ENCODE data around the gene MAST1. TPM values are rescaled to one million over a fixed set of nuclear protein-coding genes. Genes with fewer than 3 reads are reported as not detected.

MAST1 gene
- total and polyA plus RNA-seq, 2 donors (not counting 1 experiment from before 2014, with no cell fraction given) = 0.39 to 1.1 TPM

GRCh38 chr19:12790628-12791344 is 47.5 kb upstream of the MAST1 start:
- ATAC-seq (ENCODE audit: low read depth) (no peak), DNase-seq (no peak)
- H3K4me1 ChIP-seq (ENCODE audit: control insufficient read depth in 2 of 2, insufficient read depth in 2 of 2, low read length in 2 of 2) = peaks cover 49 to 62% of the 10 kb centered on the region in 2 donors
- peaks cover 0 to 4% of the 10 kb centered on the region in 2 experiments for H3K36me3 ChIP-seq (replicated peaks in 1 of 2; ENCODE audit: control extremely low read depth in 1 of 2, control insufficient read depth in 1 of 2, extremely low read depth in 1 of 2, insufficient read depth in 2 of 2, low read length in 1 of 2)
- H3K27ac ChIP-seq (ENCODE audit: low read length in 2 of 2) = peak overlapping the region; percentile 95 to 97
- peaks cover 43% of the 10 kb centered on the region for H3K4me1 Mint-ChIP-seq
- H3K27ac Mint-ChIP-seq = peak overlapping the region; percentile 99
- intact Hi-C loops (cut with micrococcal nuclease) = loop anchor here (1.0 to 5.0 kb wide), 4 partner anchors 8 to 1047 kb away; partner anchors contain the start of genes TRIR, ZNF490 and ZNF791
- H3K27me3 ChIP-seq (replicated peaks in 1 of 4; ENCODE audit: control extremely low read depth in 1 of 4, control insufficient read depth in 3 of 4, insufficient read depth in 4 of 4, low read length in 3 of 4) = no peaks in the 10 kb centered on the region
- WGBS (ENCODE audit: insufficient coverage) = 2% methylated on average over 22 of the region's 22 CpGs
- peak overlapping the region; percentile 86 for H3K9ac ChIP-seq (ENCODE audit: low read length)
- peak overlapping the region; percentile 97 for H3K4me3 Mint-ChIP-seq
- peaks cover 19% of the 10 kb centered on the region for H4K20me1 ChIP-seq (ENCODE audit: control insufficient read depth, insufficient read depth, low read length, poor library complexity, severe bottlenecking)
- no peaks in the 10 kb centered on the region for H3K9me3 ChIP-seq (ENCODE audit: control extremely low read depth in 1 of 3, control insufficient read depth in 2 of 3, insufficient read depth in 1 of 3, low read length in 2 of 3)
- H3K27me3 Mint-ChIP-seq = no peaks in the 10 kb centered on the region
- no peaks in the 10 kb centered on the region for H3K9me3 Mint-ChIP-seq (ENCODE audit: insufficient read depth)
- peak overlapping the region; percentile 94 to 99 (median 97) for H3K4me3 ChIP-seq (ENCODE audit: control extremely low read depth in 1 of 5, extremely low read depth in 1 of 5, insufficient read depth in 1 of 5, low read depth in 2 of 5, low read length in 4 of 5)
- no peak overlapping the region for H2AFZ ChIP-seq (ENCODE audit: insufficient read depth, low read depth, low read length, poor library complexity, severe bottlenecking)
- H3K79me2 ChIP-seq (ENCODE audit: control insufficient read depth, insufficient read depth, low read length) = peaks cover 25% of the 10 kb centered on the region
- POLR2A ChIA-PET = interaction anchor here (0.6 to 6.8 kb wide), 12 partner anchors 8 to 314 kb away, joined by 3 to 233 read pairs (median 6); partner anchors contain the start of genes DHPS, GET3, HOOK2 and PRDX2
- TF ChIP-seq EZH2 (IDR thresholded peaks at IDR 0.05; ENCODE audit: borderline replicate concordance, insufficient read depth, low read depth, low read length, poor library complexity, severe bottlenecking) = no peak
- no peak for TF ChIP-seq CTCF (IDR thresholded peaks at IDR 0.05)
- H3K4me2 ChIP-seq (replicated peaks; ENCODE audit: low read depth, low read length, poor library complexity, severe bottlenecking) = peak overlapping the region; percentile 91
- CTCF ChIA-PET = interaction anchor here (1.2 to 17.9 kb wide), 5 partner anchors 10 to 122 kb away, joined by 3 to 1147 read pairs (median 6); partner anchors contain the start of genes HOOK2 and RNASEH2A
